OCI-LY7 (cell line): ENCODE results near the gene ZNF207.

Experiments
- EZH2phosphoT487 ChIP-seq: fragments of 200-600 bp; sonication (generic); IDR thresholded peaks from 2 replicates; pipeline ENCODE4 v1.6.1; 2018; ENCODE audit warnings: low read depth, borderline replicate concordance, mild to moderate bottlenecking, mixed run types, antibody characterized with exemption, low read length, moderate library complexity, mixed read lengths
- TF ChIP-seq, protein P1 (sequence below): fragments of 200-600 bp; sonication (generic); conservative IDR thresholded peaks from 2 replicates; pipeline ENCODE4 v1.5.1; 2014; ENCODE audit warnings: mild to moderate bottlenecking, antibody characterized with exemption, low read length, moderate library complexity, mixed read lengths

GRCh38 chr17:32349854-32350665 is at the start of gene ZNF207:
- TF ChIP-seq, protein P1, sequence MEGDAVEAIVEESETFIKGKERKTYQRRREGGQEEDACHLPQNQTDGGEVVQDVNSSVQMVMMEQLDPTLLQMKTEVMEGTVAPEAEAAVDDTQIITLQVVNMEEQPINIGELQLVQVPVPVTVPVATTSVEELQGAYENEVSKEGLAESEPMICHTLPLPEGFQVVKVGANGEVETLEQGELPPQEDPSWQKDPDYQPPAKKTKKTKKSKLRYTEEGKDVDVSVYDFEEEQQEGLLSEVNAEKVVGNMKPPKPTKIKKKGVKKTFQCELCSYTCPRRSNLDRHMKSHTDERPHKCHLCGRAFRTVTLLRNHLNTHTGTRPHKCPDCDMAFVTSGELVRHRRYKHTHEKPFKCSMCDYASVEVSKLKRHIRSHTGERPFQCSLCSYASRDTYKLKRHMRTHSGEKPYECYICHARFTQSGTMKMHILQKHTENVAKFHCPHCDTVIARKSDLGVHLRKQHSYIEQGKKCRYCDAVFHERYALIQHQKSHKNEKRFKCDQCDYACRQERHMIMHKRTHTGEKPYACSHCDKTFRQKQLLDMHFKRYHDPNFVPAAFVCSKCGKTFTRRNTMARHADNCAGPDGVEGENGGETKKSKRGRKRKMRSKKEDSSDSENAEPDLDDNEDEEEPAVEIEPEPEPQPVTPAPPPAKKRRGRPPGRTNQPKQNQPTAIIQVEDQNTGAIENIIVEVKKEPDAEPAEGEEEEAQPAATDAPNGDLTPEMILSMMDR = no peak
- no peak for TF ChIP-seq EZH2phosphoT487
